Activated T-cell treated with anti-CD3 and anti-CD28 coated beads, Interleukin-2, amount 50 U/mL, for 48 hours (primary cell): ENCODE measurements around the gene SLC26A9.
A peak's percentile ranks its signal among the peaks of the same experiment; 100 is the strongest.
"Not testable (repeated sequence)": the region's sequence is repeated elsewhere in the genome, so short reads cannot be mapped to it uniquely, and the experiment has no call there.

Experiments
- DNase-seq, 2 experiments: peaks; one replicate each; pipeline ENCODE4 v3.0.0-alpha.2; 2020

The SLC26A9 gene

GRCh38 chr1:205924460-205924790 is 18.8 kb downstream of the SLC26A9 start:
- DNase-seq, result no peak

GRCh38 chr1:205923651-205924459 is 19.4 kb downstream of the SLC26A9 start:
- no peak for DNase-seq

GRCh38 chr1:205922806-205923205 is 20.4 kb downstream of the SLC26A9 start:
- no peak for DNase-seq

GRCh38 chr1:205922314-205922713 is 20.9 kb downstream of the SLC26A9 start:
- DNase-seq, result no peak

- peak in 1 of 2 experiments; percentile 1 for DNase-seq
Measured at GRCh38 chr1:205921570-205921909, 21.7 kb downstream of the SLC26A9 start.

GRCh38 chr1:205920861-205921569 is 22.2 kb downstream of the SLC26A9 start:
- no peak for DNase-seq

GRCh38 chr1:205920159-205920558 is 23.1 kb downstream of the SLC26A9 start:
- no peak for DNase-seq

- peak; percentile 81 to 85 for DNase-seq
Measured at GRCh38 chr1:205918955-205919746, 24.1 kb downstream of the SLC26A9 start.

- DNase-seq, result peak in 1 of 2 experiments; percentile 4
Measured at GRCh38 chr1:205917466-205918238, 25.6 kb downstream of the SLC26A9 start.

GRCh38 chr1:205916541-205916940 is 26.7 kb downstream of the SLC26A9 start:
- peak in 1 of 2 experiments; percentile 8 for DNase-seq

- DNase-seq, result peak in 1 of 2 experiments; percentile 8
Measured at GRCh38 chr1:205915354-205915990, 27.8 kb downstream of the SLC26A9 start.

GRCh38 chr1:205914730-205915129 is 28.5 kb downstream of the SLC26A9 start:
- peak in 1 of 2 experiments; percentile 9 for DNase-seq

- DNase-seq, result no peak
Measured at GRCh38 chr1:205914155-205914507, 29.1 kb downstream of the SLC26A9 start.

GRCh38 chr1:205913451-205914154 is 29.7 kb downstream of the SLC26A9 start:
- no peak for DNase-seq

GRCh38 chr1:205907794-205908193 is 35.5 kb downstream of the SLC26A9 start:
- no peak for DNase-seq

- not testable (repeated sequence) for DNase-seq
Measured at GRCh38 chr1:205905095-205905494, 38.2 kb downstream of the SLC26A9 start.

GRCh38 chr1:205896351-205896750 is 46.9 kb downstream of the SLC26A9 start:
- no peak for DNase-seq

- DNase-seq, result not testable (repeated sequence)
Measured at GRCh38 chr1:205894119-205894518, 49.1 kb downstream of the SLC26A9 start.

- DNase-seq, result not testable (repeated sequence)
Measured at GRCh38 chr1:205892175-205892574, 51.1 kb downstream of the SLC26A9 start.

- DNase-seq, result not testable (repeated sequence)
Measured at GRCh38 chr1:205891481-205891880, 51.8 kb downstream of the SLC26A9 start.

GRCh38 chr1:205890631-205891030 is 52.6 kb downstream of the SLC26A9 start:
- not testable (repeated sequence) for DNase-seq

- DNase-seq, result not testable (repeated sequence)
Measured at GRCh38 chr1:205889706-205890105, 53.5 kb downstream of the SLC26A9 start.
